SK-N-SH (cell line): ENCODE measurements around the gene ROBO1.

Experiments used
- CTCF ChIP-seq: fragments of 200-600 bp; sonication (generic); IDR thresholded peaks from 2 replicates; pipeline ENCODE4 v1.6.1; 2017; ENCODE audit warnings: antibody characterized with exemption, mild to moderate bottlenecking, moderate library complexity
- GABPA ChIP-seq: IDR thresholded peaks from 2 replicates; pipeline ENCODE4 v1.4.0; 2012; ENCODE audit warnings: low read depth, mild to moderate bottlenecking
- USF2 ChIP-seq: fragments of 150-350 bp; IDR thresholded peaks from 2 replicates; pipeline ENCODE4 v1.6.1; 2017; ENCODE audit warnings: antibody characterized with exemption, low read length, low read depth, borderline replicate concordance

GRCh38 chr3:79109754-79110153, 658.0 kb downstream of the ROBO1 start:
- TF ChIP-seq CTCF (no peak), USF2 (no peak), GABPA (no peak)
